Measurements from ENCODE around the gene EPB41L4A. TPM values are rescaled to one million over a fixed set of nuclear protein-coding genes. Genes with fewer than 3 reads are reported as not detected.

The EPB41L4A gene
- total and polyA plus RNA-seq, 2 experiments from 2014 or later: 0.11 to 0.76 TPM

DNA sequence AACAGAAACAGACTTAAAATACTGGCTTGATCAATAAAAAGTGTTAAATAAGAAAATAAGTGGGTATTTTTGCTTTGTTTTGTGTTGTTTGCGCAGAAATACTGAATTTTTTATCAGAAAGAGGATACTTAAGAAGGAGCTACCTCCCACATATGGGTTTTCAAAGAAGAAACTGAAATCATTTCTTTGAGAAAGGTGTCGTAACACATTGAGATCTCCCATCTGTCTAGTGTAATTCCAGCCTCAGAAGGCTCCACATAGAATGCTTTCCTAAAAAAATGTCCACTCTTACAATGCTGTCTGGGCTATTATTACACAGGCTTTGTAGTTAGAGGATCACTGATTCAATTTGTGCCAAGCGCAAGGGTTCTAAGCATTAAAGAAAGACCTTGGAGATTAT is 226.2 kb downstream of the EPB41L4A start:
- Histone ChIP-seq H3K36me3 (ENCODE audit: low read depth) (no peaks in the 10 kb centered on the region), H3K79me2 (ENCODE audit: insufficient read depth) (no peaks in the 10 kb centered on the region), H3K9me2 (ENCODE audit: insufficient read depth) (no peaks in the 10 kb centered on the region), H3K4me3 (no peak overlapping the region), H3K9ac (no peak overlapping the region), H3F3A (ENCODE audit: insufficient read depth) (no peaks in the 10 kb centered on the region), H3K27ac (no peak overlapping the region), H3K27me3 (replicated peaks; ENCODE audit: insufficient read depth) (peaks cover 40% of the 10 kb centered on the region), H3K9me3 (ENCODE audit: low read depth) (no peaks in the 10 kb centered on the region), H3K4me2 (ENCODE audit: unreplicated experiment) (no peak overlapping the region), H3K4me1 (ENCODE audit: insufficient read depth) (no peaks in the 10 kb centered on the region), H4K20me1 (ENCODE audit: insufficient read depth) (no peaks in the 10 kb centered on the region), H2AFZ (no peak overlapping the region)
- DNase-seq: no peak
- TF ChIP-seq EZH2phosphoT487 (IDR thresholded peaks at IDR 0.05; ENCODE audit: insufficient read depth, low read depth) (no peak), EZH2 (IDR thresholded peaks at IDR 0.05; ENCODE audit: insufficient read depth, poor library complexity, severe bottlenecking) (no peak)
- in situ Hi-C loops (cut with MboI): no loop called here
- 86% methylated on average over 3 of the region's 3 CpGs for WGBS, 2 experiments (ENCODE audit: low coverage in 1 of 2, low lambda C conversion rate in 2 of 2, missing lambda C conversion rate in 2 of 2)

DNA sequence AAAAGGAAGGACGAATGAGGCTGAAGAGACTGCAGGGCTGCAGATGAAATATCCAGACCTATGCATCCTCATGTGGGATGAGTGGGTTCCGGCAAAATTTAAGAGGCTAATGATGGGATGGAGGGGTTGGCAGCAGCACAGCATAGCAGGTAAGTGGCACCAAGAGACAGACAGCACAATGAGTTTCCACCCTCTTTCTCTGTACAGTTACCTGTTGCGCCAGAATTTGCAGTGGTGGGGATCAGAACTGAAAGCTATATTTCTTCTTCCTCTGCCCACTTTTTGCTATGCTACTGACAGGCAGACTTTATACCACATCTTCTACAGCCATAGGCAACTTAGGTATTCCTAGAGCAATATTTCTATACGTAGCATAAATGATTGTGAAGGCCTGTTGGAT is 227.0 kb downstream of the EPB41L4A start:
- Histone ChIP-seq H3K79me2 (ENCODE audit: insufficient read depth) (no peaks in the 10 kb centered on the region), H3K27me3 (replicated peaks; ENCODE audit: insufficient read depth) (peaks cover 33% of the 10 kb centered on the region), H3K4me2 (ENCODE audit: unreplicated experiment) (no peak overlapping the region), H3F3A (ENCODE audit: insufficient read depth) (no peaks in the 10 kb centered on the region), H3K9ac (no peak overlapping the region), H4K20me1 (ENCODE audit: insufficient read depth) (no peaks in the 10 kb centered on the region), H3K9me3 (ENCODE audit: low read depth) (no peaks in the 10 kb centered on the region), H3K27ac (no peak overlapping the region), H3K4me1 (ENCODE audit: insufficient read depth) (no peaks in the 10 kb centered on the region), H3K36me3 (ENCODE audit: low read depth) (no peaks in the 10 kb centered on the region), H2AFZ (no peak overlapping the region), H3K9me2 (ENCODE audit: insufficient read depth) (no peaks in the 10 kb centered on the region), H3K4me3 (no peak overlapping the region)
- DNase-seq: no peak
- 80 to 90% methylated on average over 4 of the region's 4 CpGs for WGBS, 2 experiments (ENCODE audit: low coverage in 1 of 2, low lambda C conversion rate in 2 of 2, missing lambda C conversion rate in 2 of 2)
- TF ChIP-seq EZH2 (IDR thresholded peaks at IDR 0.05; ENCODE audit: insufficient read depth, poor library complexity, severe bottlenecking): no peak
- in situ Hi-C loops (cut with MboI): no loop called here

DNA sequence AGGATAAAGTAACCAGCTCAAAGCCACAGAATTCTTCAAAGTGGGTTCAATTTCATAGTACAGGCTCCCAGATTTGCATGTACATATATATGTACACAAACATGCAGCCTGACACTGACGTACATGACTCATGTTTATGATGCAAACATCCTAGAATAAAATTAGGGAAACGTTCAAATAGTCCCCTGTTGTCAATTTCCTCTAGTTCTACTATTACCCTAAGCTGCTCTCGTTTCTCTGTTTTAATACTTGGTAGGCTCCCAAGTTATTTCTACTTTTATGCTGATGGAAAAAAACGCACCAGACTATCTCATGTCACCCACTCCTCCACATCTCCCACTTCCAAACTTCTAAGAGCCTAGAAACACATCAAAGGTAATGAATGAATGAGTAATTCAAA is 229.7 kb downstream of the EPB41L4A start:
- Histone ChIP-seq H3K27ac (no peak overlapping the region), H3K9me2 (ENCODE audit: insufficient read depth) (no peaks in the 10 kb centered on the region), H3K27me3 (replicated peaks; ENCODE audit: insufficient read depth) (peaks cover 22% of the 10 kb centered on the region; the same call in 1 of the 2 replicates), H2AFZ (no peak overlapping the region), H3F3A (ENCODE audit: insufficient read depth) (no peaks in the 10 kb centered on the region), H3K9ac (no peak overlapping the region), H3K4me1 (ENCODE audit: insufficient read depth) (no peaks in the 10 kb centered on the region), H3K79me2 (ENCODE audit: insufficient read depth) (no peaks in the 10 kb centered on the region), H4K20me1 (ENCODE audit: insufficient read depth) (no peaks in the 10 kb centered on the region), H3K4me2 (ENCODE audit: unreplicated experiment) (no peak overlapping the region), H3K36me3 (ENCODE audit: low read depth) (no peaks in the 10 kb centered on the region), H3K4me3 (no peak overlapping the region), H3K9me3 (ENCODE audit: low read depth) (no peaks in the 10 kb centered on the region)
- in situ Hi-C loops (cut with MboI): no loop called here
- 59 to 64% methylated on average over 4 of the region's 4 CpGs for WGBS, 2 experiments (ENCODE audit: low coverage in 1 of 2, low lambda C conversion rate in 2 of 2, missing lambda C conversion rate in 2 of 2)
- TF ChIP-seq EZH2 (IDR thresholded peaks at IDR 0.05; ENCODE audit: insufficient read depth, poor library complexity, severe bottlenecking): no peak
- no peak for TF ChIP-seq EZH2phosphoT487 (IDR thresholded peaks at IDR 0.05; ENCODE audit: insufficient read depth, low read depth)
- DNase-seq: no peak

DNA sequence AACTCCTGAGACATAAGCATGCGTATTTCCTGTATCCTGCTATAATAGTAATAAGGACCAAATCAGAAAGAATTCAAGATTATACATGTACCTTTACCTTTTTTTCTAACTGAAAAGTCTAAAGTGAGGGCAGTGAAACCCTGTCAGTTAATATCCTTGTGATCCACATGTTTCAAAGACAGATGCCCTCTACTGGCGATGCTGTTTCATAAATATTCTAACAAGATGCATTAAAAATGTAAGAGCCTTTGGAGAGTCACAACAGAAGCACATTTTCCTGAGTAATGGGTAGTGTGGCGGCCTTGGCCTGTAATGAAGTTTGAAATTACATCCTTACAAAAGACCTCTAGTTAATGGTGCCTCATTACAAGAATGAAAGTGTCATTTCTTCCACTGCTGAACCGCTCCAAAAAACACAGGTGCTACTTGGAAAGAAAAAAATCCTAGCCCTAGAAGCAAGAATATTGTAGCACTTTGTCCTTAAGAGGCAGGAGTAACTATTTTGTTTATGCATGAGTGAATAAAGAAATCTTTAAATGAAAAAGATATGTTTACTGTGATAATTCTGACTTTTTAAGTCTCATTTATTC is 232.6 kb downstream of the EPB41L4A start:
- Histone ChIP-seq H3K9ac (no peak overlapping the region), H3K27me3 (replicated peaks; ENCODE audit: insufficient read depth) (peaks cover 19% of the 10 kb centered on the region; the same call in 1 of the 2 replicates), H2AFZ (no peak overlapping the region), H3K79me2 (ENCODE audit: insufficient read depth) (no peaks in the 10 kb centered on the region), H3K36me3 (ENCODE audit: low read depth) (no peaks in the 10 kb centered on the region), H3K27ac (no peak overlapping the region), H3K9me2 (ENCODE audit: insufficient read depth) (no peaks in the 10 kb centered on the region), H3K9me3 (ENCODE audit: low read depth) (no peaks in the 10 kb centered on the region), H3K4me1 (ENCODE audit: insufficient read depth) (no peaks in the 10 kb centered on the region), H3K4me2 (ENCODE audit: unreplicated experiment) (no peak overlapping the region), H3K4me3 (no peak overlapping the region), H4K20me1 (ENCODE audit: insufficient read depth) (no peaks in the 10 kb centered on the region), H3F3A (ENCODE audit: insufficient read depth) (no peaks in the 10 kb centered on the region)
- no peak for TF ChIP-seq EZH2phosphoT487 (IDR thresholded peaks at IDR 0.05; ENCODE audit: insufficient read depth, low read depth)
- no peak for TF ChIP-seq EZH2 (IDR thresholded peaks at IDR 0.05; ENCODE audit: insufficient read depth, poor library complexity, severe bottlenecking)
- DNase-seq: peak; percentile 68
- in situ Hi-C loops (cut with MboI): no loop called here
- 60 to 63% methylated on average over 4 of the region's 4 CpGs for WGBS, 2 experiments (ENCODE audit: low coverage in 1 of 2, low lambda C conversion rate in 2 of 2, missing lambda C conversion rate in 2 of 2)

DNA sequence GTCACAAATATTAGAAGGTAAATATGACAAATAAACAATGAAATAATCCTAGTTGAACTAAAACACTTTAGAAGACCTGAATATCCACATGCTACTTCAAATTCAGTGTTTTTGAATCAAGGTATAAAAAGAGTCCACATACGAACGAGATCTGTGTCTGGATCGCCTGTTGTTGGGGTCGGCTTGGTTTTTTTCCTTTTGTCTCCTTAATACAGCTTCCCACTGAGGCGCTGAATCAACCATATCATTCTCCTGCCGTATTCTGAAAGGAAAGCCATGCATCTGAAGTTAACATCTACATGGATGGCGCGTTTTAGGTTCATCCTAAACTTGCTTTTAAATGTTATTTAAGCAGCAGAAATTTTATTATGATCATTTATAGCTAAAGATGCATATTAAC is 235.2 kb downstream of the EPB41L4A start:
- in situ Hi-C loops (cut with MboI): no loop called here
- 78 to 83% methylated on average over 8 of the region's 8 CpGs for WGBS, 2 experiments (ENCODE audit: low coverage in 1 of 2, low lambda C conversion rate in 2 of 2, missing lambda C conversion rate in 2 of 2)
- no peak overlapping the region for H3K9ac ChIP-seq
- no peak for DNase-seq
- H4K20me1 ChIP-seq (ENCODE audit: insufficient read depth): no peaks in the 10 kb centered on the region
- H3K27me3 ChIP-seq (replicated peaks; ENCODE audit: insufficient read depth): 0 out of 2 replicates have a peak, but pooled peaks cover 6% of the 10 kb centered on the region
- H3K9me3 ChIP-seq (ENCODE audit: low read depth): no peaks in the 10 kb centered on the region
- no peaks in the 10 kb centered on the region for H3F3A ChIP-seq (ENCODE audit: insufficient read depth)
- H3K79me2 ChIP-seq (ENCODE audit: insufficient read depth): no peaks in the 10 kb centered on the region
- TF ChIP-seq EZH2 (IDR thresholded peaks at IDR 0.05; ENCODE audit: insufficient read depth, poor library complexity, severe bottlenecking): no peak
- no peak for TF ChIP-seq EZH2phosphoT487 (IDR thresholded peaks at IDR 0.05; ENCODE audit: insufficient read depth, low read depth)
- no peaks in the 10 kb centered on the region for H3K36me3 ChIP-seq (ENCODE audit: low read depth)
- no peak overlapping the region for H2AFZ ChIP-seq
- H3K4me3 ChIP-seq: no peak overlapping the region
- no peak overlapping the region for H3K27ac ChIP-seq
- no peaks in the 10 kb centered on the region for H3K9me2 ChIP-seq (ENCODE audit: insufficient read depth)
- H3K4me2 ChIP-seq (ENCODE audit: unreplicated experiment): no peak overlapping the region
- H3K4me1 ChIP-seq (ENCODE audit: insufficient read depth): no peaks in the 10 kb centered on the region

All from GM23248 (cell line).